ENCODE results near the gene SFRP2. TPM values are rescaled to one million over a fixed set of nuclear protein-coding genes. Genes with fewer than 3 reads are reported as not detected.

Gene SFRP2
- total and polyA plus RNA-seq, 4 donors = 0.08 to 0.09 TPM; not detected in 2

GRCh38 chr4:153808175-153808574, 19.3 kb upstream of the SFRP2 start:
- TF ChIP-seq ZBTB33 (IDR thresholded peaks at IDR 0.05) = no peak
- TF ChIP-seq HNF4G (IDR thresholded peaks at IDR 0.05) = no peak
- TF ChIP-seq SP1 (IDR thresholded peaks at IDR 0.05) = no peak
- no peak for TF ChIP-seq REST (IDR thresholded peaks at IDR 0.05)
- TF ChIP-seq CTCF (IDR thresholded peaks at IDR 0.05; ENCODE audit: low read depth, low read length, missing input control) = no peak
- TF ChIP-seq MAX (IDR thresholded peaks at IDR 0.05) = no peak
- no peak for TF ChIP-seq RXRA (IDR thresholded peaks at IDR 0.05)
- TF ChIP-seq EGR1 (IDR thresholded peaks at IDR 0.05; ENCODE audit: low read depth in 2 of 2) = no peak
- TF ChIP-seq YY1 (IDR thresholded peaks at IDR 0.05) = no peak
- TF ChIP-seq FOXA1 (IDR thresholded peaks at IDR 0.05) = no peak
- TF ChIP-seq JUND (IDR thresholded peaks at IDR 0.05) = no peak

GRCh38 chr4:153806073-153806472, 17.2 kb upstream of the SFRP2 start:
- Histone ChIP-seq H3K9me3 (ENCODE audit: control insufficient read depth in 4 of 4, low read length in 3 of 4) (no peaks in the 10 kb centered on the region), H3K27me3 (ENCODE audit: control insufficient read depth in 4 of 4, insufficient read depth in 4 of 4, low read length in 3 of 4) (peaks cover 0 to 5% (median 2%) of the 10 kb centered on the region in 4 donors), H3K4me1 (ENCODE audit: control insufficient read depth in 4 of 4, insufficient read depth in 4 of 4, low read length in 3 of 4) (no peaks in the 10 kb centered on the region), H3K9ac (ENCODE audit: low read depth in 1 of 2, low read length in 2 of 2) (no peak overlapping the region), H3K4me3 (ENCODE audit: low read depth in 1 of 3, low read length in 3 of 3) (no peak overlapping the region), H3K36me3 (ENCODE audit: control insufficient read depth in 4 of 4, insufficient read depth in 3 of 4, low read depth in 1 of 4, low read length in 3 of 4) (no peaks in the 10 kb centered on the region), H3K27ac (ENCODE audit: low read depth in 1 of 2, low read length in 2 of 2) (no peak overlapping the region)
- TF ChIP-seq FOXA1 (IDR thresholded peaks at IDR 0.05) (no peak), JUND (IDR thresholded peaks at IDR 0.05) (no peak)
- WGBS = 92% methylated on average over 30 of the region's 30 CpGs
- no peak for DNase-seq (ENCODE audit: low spot score)

More at GRCh38 chr4:153808175-153808574, 19.3 kb upstream of the SFRP2 start:
- Histone ChIP-seq H3K27ac (ENCODE audit: low read depth in 1 of 2, low read length in 2 of 2) (no peak overlapping the region), H3K27me3 (ENCODE audit: control insufficient read depth in 4 of 4, insufficient read depth in 4 of 4, low read length in 3 of 4) (peaks cover 0 to 5% (median 2%) of the 10 kb centered on the region in 4 donors), H3K9me3 (ENCODE audit: control insufficient read depth in 4 of 4, low read length in 3 of 4) (no peaks in the 10 kb centered on the region), H3K4me3 (ENCODE audit: low read depth in 1 of 3, low read length in 3 of 3) (no peak overlapping the region), H3K4me1 (ENCODE audit: control insufficient read depth in 4 of 4, insufficient read depth in 4 of 4, low read length in 3 of 4) (no peaks in the 10 kb centered on the region), H3K9ac (ENCODE audit: low read depth in 1 of 2, low read length in 2 of 2) (no peak overlapping the region), H3K36me3 (ENCODE audit: control insufficient read depth in 4 of 4, insufficient read depth in 3 of 4, low read depth in 1 of 4, low read length in 3 of 4) (no peaks in the 10 kb centered on the region)
- WGBS = 61% methylated on average over 1 of the region's 1 CpG
- no peak for DNase-seq (ENCODE audit: low spot score)
